LNCAP (cell line): ENCODE data around the gene EEA1.

Experiments used
- TF ChIP-seq, protein P1 (sequence below): fragments of 450-650 bp; IDR thresholded peaks from 2 replicates; pipeline ENCODE4 v1.5.1; 2017; ENCODE audit warnings: mild to moderate bottlenecking

Gene EEA1

DNA sequence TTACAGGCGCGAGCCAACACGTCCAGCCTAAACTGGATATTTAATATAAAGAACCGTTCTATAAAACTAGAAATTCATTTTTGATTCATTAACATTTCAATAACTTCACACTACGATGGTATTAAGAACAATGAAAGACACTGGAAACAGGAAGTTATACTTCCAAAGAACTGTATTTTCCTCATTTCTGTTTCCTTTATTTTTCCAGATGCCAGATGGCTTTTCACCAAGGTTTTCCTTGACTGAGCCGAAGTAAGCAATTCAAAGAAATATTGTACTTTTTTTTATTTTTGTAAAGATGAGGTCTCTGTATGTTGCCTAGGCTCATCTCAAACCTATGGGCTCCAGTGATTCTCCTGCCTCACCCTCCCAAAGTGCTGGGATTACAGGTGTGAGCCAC is 28.2 kb downstream of the EEA1 start:
- TF ChIP-seq, protein P1, sequence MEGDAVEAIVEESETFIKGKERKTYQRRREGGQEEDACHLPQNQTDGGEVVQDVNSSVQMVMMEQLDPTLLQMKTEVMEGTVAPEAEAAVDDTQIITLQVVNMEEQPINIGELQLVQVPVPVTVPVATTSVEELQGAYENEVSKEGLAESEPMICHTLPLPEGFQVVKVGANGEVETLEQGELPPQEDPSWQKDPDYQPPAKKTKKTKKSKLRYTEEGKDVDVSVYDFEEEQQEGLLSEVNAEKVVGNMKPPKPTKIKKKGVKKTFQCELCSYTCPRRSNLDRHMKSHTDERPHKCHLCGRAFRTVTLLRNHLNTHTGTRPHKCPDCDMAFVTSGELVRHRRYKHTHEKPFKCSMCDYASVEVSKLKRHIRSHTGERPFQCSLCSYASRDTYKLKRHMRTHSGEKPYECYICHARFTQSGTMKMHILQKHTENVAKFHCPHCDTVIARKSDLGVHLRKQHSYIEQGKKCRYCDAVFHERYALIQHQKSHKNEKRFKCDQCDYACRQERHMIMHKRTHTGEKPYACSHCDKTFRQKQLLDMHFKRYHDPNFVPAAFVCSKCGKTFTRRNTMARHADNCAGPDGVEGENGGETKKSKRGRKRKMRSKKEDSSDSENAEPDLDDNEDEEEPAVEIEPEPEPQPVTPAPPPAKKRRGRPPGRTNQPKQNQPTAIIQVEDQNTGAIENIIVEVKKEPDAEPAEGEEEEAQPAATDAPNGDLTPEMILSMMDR = no peak

DNA sequence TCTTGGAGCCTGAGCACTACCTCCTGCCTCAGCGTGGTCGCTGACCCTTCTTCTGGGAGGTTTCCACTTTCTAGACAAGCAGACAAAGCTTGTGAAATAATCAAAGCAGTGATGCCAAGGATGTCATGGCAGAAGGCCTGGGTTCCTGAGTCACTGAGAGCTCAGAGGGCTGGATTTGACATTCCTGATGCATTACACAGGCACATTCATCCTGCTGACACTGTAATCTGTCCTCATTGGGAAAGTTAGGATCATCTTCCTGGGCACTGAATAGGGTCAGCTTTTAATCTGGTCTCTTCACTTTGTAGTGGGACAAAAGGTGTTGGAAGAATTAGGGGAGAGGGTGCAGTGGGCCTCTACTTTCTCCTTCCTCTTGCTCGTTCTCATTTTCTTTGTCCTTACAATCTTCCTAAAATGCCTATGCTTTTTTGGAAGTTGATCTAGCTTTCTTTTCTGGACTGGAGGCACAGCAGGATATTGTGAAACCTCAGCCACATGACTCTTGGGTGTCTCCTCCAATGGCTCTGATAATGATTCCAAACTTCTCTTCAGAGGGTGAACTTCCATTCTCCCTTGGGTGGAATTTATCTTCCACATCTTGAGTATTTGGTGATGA is 29.6 kb downstream of the EEA1 start:
- TF ChIP-seq, protein P1 = no peak

DNA sequence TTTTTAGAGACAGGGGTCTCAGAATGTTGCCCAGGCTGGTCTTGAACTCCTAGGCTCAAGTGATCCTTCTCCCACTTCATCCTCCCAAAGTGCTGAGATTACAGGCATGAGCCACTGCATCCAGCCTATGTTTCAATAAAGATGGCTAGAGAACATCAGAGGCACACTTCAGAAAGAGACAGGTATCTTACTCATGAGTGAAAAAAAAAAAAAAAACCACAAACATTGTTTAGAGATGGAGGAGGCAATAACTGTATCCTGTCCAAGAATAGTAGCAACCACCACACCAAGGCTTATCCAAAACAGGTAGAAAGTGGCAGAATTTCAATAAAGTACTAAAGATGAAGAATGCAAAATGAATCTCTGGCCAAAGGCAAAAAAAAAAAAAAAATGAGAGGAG is 30.3 kb downstream of the EEA1 start:
- TF ChIP-seq, protein P1 = no peak

DNA sequence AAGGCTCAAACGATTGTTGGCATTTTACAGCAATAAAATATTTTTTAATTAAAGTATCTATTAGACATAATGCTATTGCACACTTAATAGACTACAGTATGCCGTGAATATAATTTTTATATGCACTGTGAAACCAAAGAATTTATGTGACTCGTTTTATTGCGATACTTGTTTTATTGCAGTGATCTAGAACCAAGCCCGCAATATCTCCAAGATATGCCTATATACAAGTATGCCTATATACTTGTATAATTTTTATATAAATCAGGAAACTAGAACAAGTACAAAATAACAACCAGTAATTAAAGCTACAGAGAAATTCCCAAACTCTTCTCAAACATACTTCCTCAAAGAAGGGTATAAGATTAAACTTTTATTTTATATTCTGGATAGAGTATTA is 31.3 kb downstream of the EEA1 start:
- TF ChIP-seq, protein P1 = no peak

DNA sequence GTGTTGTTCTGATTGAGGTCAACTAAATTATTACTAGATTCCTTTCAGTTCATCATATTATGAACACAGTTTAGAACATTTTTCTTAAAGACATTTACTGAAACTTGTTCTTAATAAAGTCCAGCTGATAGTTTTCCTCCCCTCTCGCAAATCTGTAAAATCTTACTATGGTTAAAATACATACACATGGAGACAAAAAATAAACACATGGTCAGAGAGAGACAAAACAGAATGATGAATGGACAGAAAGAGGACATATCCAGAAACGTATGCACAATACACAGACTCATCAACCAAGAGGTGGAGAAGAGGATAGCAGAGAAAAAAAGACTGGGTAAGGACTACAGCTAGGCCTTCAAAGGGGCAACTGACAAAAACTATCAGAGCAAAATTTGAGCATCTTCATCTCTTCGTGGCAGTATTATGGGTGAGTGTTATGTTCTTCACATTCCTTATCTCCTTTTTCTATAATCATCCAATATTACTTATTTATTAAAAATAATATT is 38.4 kb downstream of the EEA1 start:
- TF ChIP-seq, protein P1 = no peak

DNA sequence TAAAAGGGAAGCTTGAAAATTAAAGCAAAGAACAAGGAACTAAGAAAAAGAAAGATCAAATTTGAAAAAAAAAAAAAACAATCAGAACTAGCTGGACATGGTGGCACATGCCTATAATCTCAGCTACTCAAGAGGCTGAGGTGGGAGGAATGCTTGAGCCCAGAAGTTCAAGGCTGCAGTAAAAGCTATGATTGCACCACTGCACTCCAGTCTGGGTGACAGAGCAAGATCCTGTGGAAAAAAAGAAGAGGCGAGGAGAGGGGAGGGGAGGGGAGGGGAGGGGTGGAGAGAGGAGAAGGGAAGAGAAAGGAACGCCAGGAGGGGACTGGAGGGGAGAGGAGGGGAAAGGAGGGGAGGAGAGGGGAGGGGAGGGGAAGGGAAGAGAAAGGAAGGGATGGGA is 43.0 kb downstream of the EEA1 start:
- TF ChIP-seq, protein P1 = no peak

DNA sequence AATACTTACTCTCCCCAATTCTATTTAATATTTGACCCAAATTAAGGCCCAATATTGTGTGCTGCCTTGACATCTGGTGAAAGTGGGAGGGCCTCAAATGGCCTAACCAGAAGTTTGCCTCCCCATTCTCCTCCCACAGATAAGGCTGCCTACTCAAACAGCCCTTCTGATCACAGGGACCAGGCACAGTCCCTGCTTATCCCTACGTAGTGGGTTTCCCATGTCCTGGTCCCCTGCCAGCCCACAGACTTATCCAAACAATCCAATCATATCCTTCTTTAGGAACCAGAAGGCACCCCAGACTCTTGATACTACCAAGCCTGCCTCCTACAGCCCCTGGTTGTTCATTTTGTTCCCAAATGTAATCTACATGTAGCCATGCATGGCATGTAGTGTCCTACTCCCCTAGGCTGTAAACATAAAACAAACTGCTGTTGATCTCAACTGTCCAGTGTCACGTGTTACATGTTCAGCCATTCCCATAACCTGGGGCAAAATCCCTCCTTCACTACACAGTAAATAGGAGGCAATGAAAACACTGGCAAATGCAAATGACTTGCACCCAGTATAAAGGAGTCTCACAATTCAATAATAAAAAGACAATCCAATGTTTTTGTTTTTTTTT is 49.3 kb downstream of the EEA1 start:
- TF ChIP-seq, protein P1 = no peak
